RWPE1 (cell line): Measurements from ENCODE around the gene CCDC171.
A peak's percentile ranks its signal among the peaks of the same experiment; 100 is the strongest.
"Not testable (repeated sequence)": the region's sequence is repeated elsewhere in the genome, so short reads cannot be mapped to it uniquely, and the experiment has no call there.

Experiments used
- CTCF ChIA-PET: fragments of 350-600 bp; sonication (Branson Sonifier 250); formaldehyde crosslinking; extraction: SDS; loops from one replicate; lab custom pipeline; 2021; lab: Yijun Ruan, JAX
- POLR2A ChIA-PET: fragments of 400-600 bp; formaldehyde crosslinking; extraction: SDS; loops from one replicate; lab custom pipeline; 2020; ENCODE audit warnings: antibody characterized with exemption; ENCODE audit not compliant: low non-redundant PET; lab: Yijun Ruan, JAX
- DNase-seq: peaks from one replicate; pipeline ENCODE4 v3.0.0; 2012; ENCODE audit warnings: low spot score
- H3K27ac ChIP-seq: fragments of 450-650 bp; 2 replicates; pipeline ENCODE4 v1.5.1; 2017
- CTCF ChIP-seq: fragments of 450-650 bp; conservative IDR thresholded peaks from 2 replicates; pipeline ENCODE4 v1.5.1; 2017; ENCODE audit warnings: low read depth, mild to moderate bottlenecking

CCDC171 gene

GRCh38 chr9:15578714-15579113 lies 25.9 kb downstream of the CCDC171 start:
- ChIA-PET POLR2A (no interaction called here), CTCF (no interaction called here)
- no peak for DNase-seq
- no peak overlapping the region for H3K27ac ChIP-seq
- TF ChIP-seq CTCF, result no peak

GRCh38 chr9:15584379-15584778 lies 31.5 kb downstream of the CCDC171 start:
- ChIA-PET POLR2A (no interaction called here), CTCF (no interaction called here)
- TF ChIP-seq CTCF, result no peak
- DNase-seq, result no peak
- no peak overlapping the region for H3K27ac ChIP-seq

GRCh38 chr9:15592317-15592716 lies 39.5 kb downstream of the CCDC171 start:
- no peak for TF ChIP-seq CTCF
- ChIA-PET POLR2A (no interaction called here), CTCF (interaction anchor here (0.7 kb wide), 3 partner anchors 46 to 447 kb away, joined by 4 to 5 read pairs (median 5); no protein-coding TSS in a partner anchor)
- no peak overlapping the region for H3K27ac ChIP-seq
- DNase-seq, result no peak

GRCh38 chr9:15592940-15593339 lies 40.1 kb downstream of the CCDC171 start:
- CTCF ChIA-PET, result interaction anchor here (0.7 kb wide), 1 partner anchor 92 kb away, joined by 5 read pairs; no protein-coding TSS in a partner anchor
- H3K27ac ChIP-seq, DNase-seq, POLR2A ChIA-PET: not testable (repeated sequence)

- POLR2A ChIA-PET, DNase-seq, H3K27ac ChIP-seq: not testable (repeated sequence)
- CTCF ChIA-PET, result interaction anchor here (1.0 kb wide), 1 partner anchor 66 kb away, joined by 3 read pairs; no protein-coding TSS in a partner anchor
Observed at GRCh38 chr9:15600666-15601330, 48.0 kb downstream of the CCDC171 start.

- ChIA-PET POLR2A (no interaction called here), CTCF (interaction anchor here (0.6 to 0.9 kb wide), 9 partner anchors 15 to 1492 kb away, joined by 3 to 6 read pairs (median 5); partner anchors contain the start of gene PSIP1)
- DNase-seq, result peak; percentile 21
- TF ChIP-seq CTCF, result peak; percentile 89
- H3K27ac ChIP-seq, result no peak overlapping the region
Observed at GRCh38 chr9:15606643-15607472, 54.0 kb downstream of the CCDC171 start.

- no peak for DNase-seq
- TF ChIP-seq CTCF, result no peak
- H3K27ac ChIP-seq, result no peak overlapping the region
- ChIA-PET CTCF (no interaction called here), POLR2A (no interaction called here)
Observed at GRCh38 chr9:15612962-15613361, 60.1 kb downstream of the CCDC171 start.
